WTC11 (cell line): ENCODE results near the gene PLXNA2. TPM values are rescaled to one million over a fixed set of nuclear protein-coding genes. Genes with fewer than 3 reads are reported as not detected.

Experiments
- ATAC-seq: fragments of 200-7000 bp; cut with Tn5 transposase; 2 replicates; pipeline ENCODE4 v1.10.0; 2021; ENCODE audit warnings: mild to moderate bottlenecking, moderate library complexity
- CTCF ChIA-PET: fragments of 300-600 bp; sonication (Branson Sonifier 250); formaldehyde crosslinking; loops from one replicate; lab custom pipeline; 2021; ENCODE audit warnings: antibody characterized with exemption; lab: Charles Lee
- POLR2A ChIA-PET: fragments of 350-600 bp; sonication (Branson Sonifier 250); formaldehyde crosslinking; loops from one replicate; lab custom pipeline; 2021; ENCODE audit warnings: antibody characterized with exemption; lab: Charles Lee
- DNase-seq: peaks from one replicate; pipeline ENCODE4 v3.0.0; 2021; ENCODE audit warnings: low spot score
- H3K27ac Mint-ChIP-seq: 2 replicates; pipeline ENCODE4 v1.8.0; 2021; ENCODE audit warnings: mixed read lengths
- H3K27me3 Mint-ChIP-seq: 2 replicates; pipeline ENCODE4 v1.8.0; 2021; ENCODE audit warnings: low read depth, mild to moderate bottlenecking, moderate library complexity, mixed read lengths
- H3K36me3 Mint-ChIP-seq: 2 replicates; pipeline ENCODE4 v1.8.0; 2021; ENCODE audit warnings: mixed read lengths
- H3K4me1 Mint-ChIP-seq: 2 replicates; pipeline ENCODE4 v1.8.0; 2022; ENCODE audit warnings: mixed read lengths
- H3K4me3 Mint-ChIP-seq: 2 replicates; pipeline ENCODE4 v1.8.0; 2021; ENCODE audit warnings: mild to moderate bottlenecking, moderate library complexity, mixed read lengths
- H3K9me3 Mint-ChIP-seq: 2 replicates; pipeline ENCODE4 v1.8.0; 2021; ENCODE audit warnings: mixed read lengths
- ESRRA ChIP-seq: sonication (generic); formaldehyde crosslinking; IDR thresholded peaks from 2 replicates; pipeline ENCODE4 v1.8.1; 2022; ENCODE audit warnings: mild to moderate bottlenecking, missing genetic modification reagents, borderline replicate concordance
- FOXJ3 ChIP-seq: sonication (generic); formaldehyde crosslinking; IDR thresholded peaks from 2 replicates; pipeline ENCODE4 v1.9.0; 2021; ENCODE audit warnings: missing genetic modification reagents, mild to moderate bottlenecking, borderline replicate concordance
- FOXP1 ChIP-seq: sonication (generic); formaldehyde crosslinking; IDR thresholded peaks from 2 replicates; pipeline ENCODE4 v1.8.0; 2022; ENCODE audit warnings: missing genetic modification reagents, mild to moderate bottlenecking, moderate library complexity, borderline replicate concordance
- GABPB1 ChIP-seq: sonication (generic); formaldehyde crosslinking; IDR thresholded peaks from 2 replicates; pipeline ENCODE4 v1.8.1; 2023; ENCODE audit warnings: mild to moderate bottlenecking, missing genetic modification reagents
- JUN ChIP-seq: sonication (generic); formaldehyde crosslinking; IDR thresholded peaks from 2 replicates; pipeline ENCODE4 v1.8.0; 2023; ENCODE audit warnings: mild to moderate bottlenecking, missing genetic modification reagents
- KAT7 ChIP-seq: sonication (generic); formaldehyde crosslinking; IDR thresholded peaks from 2 replicates; pipeline ENCODE4 v1.8.1; 2023; ENCODE audit warnings: missing genetic modification reagents, mild to moderate bottlenecking, borderline replicate concordance
- RELA ChIP-seq: sonication (generic); formaldehyde crosslinking; IDR thresholded peaks from 2 replicates; pipeline ENCODE4 v1.8.1; 2022; ENCODE audit warnings: missing genetic modification reagents, mild to moderate bottlenecking, borderline replicate concordance
- SMAD3 ChIP-seq: sonication (generic); formaldehyde crosslinking; IDR thresholded peaks from 2 replicates; pipeline ENCODE4 v1.8.0; 2022; ENCODE audit warnings: missing genetic modification reagents, mild to moderate bottlenecking, borderline replicate concordance
- ZNF121 ChIP-seq: sonication (generic); formaldehyde crosslinking; IDR thresholded peaks from 2 replicates; pipeline ENCODE4 v1.8.0; 2023; ENCODE audit warnings: missing genetic modification reagents
- ZNF416 ChIP-seq: fragments of 250-450 bp; sonication (Bioruptor Pico); IDR thresholded peaks from 2 replicates; pipeline ENCODE4 v1.9.0; 2021; ENCODE audit warnings: mild to moderate bottlenecking, inconsistent platforms
- ZNF671 ChIP-seq: fragments of 250-450 bp; sonication (Bioruptor Pico); IDR thresholded peaks from 2 replicates; pipeline ENCODE4 v1.8.0; 2021; ENCODE audit warnings: mild to moderate bottlenecking
- total RNA-seq: library from RNA; stranded (reverse); gene quantifications from 3 replicates; pipeline ENCODE4 v1.2.3, GENCODE V29; 2021
- TF ChIP-seq, protein P1 (sequence below): sonication (generic); formaldehyde crosslinking; conservative IDR thresholded peaks from 2 replicates; pipeline ENCODE4 v1.8.1; 2023; ENCODE audit warnings: mild to moderate bottlenecking, low read depth, missing genetic modification reagents, moderate library complexity
- TF ChIP-seq, protein P2 (sequence below): sonication (generic); formaldehyde crosslinking; IDR thresholded peaks from 2 replicates; pipeline ENCODE4 v1.8.0; 2022; ENCODE audit warnings: mild to moderate bottlenecking, missing genetic modification reagents
- TF ChIP-seq, protein P3 (sequence below): sonication (generic); formaldehyde crosslinking; IDR thresholded peaks from 2 replicates; pipeline ENCODE4 v1.8.0; 2023; ENCODE audit warnings: missing genetic modification reagents, mild to moderate bottlenecking, borderline replicate concordance
- TF ChIP-seq, protein P4 (sequence below): sonication (generic); formaldehyde crosslinking; IDR thresholded peaks from 2 replicates; pipeline ENCODE4 v1.8.1; 2023; ENCODE audit warnings: mild to moderate bottlenecking, missing genetic modification reagents
- TF ChIP-seq, protein P5 (sequence below): fragments of 250-450 bp; sonication (Bioruptor Pico); IDR thresholded peaks from 2 replicates; pipeline ENCODE4 v2.1.2; 2022; ENCODE audit warnings: mild to moderate bottlenecking, moderate library complexity
- TF ChIP-seq, protein P6 (sequence below): fragments of 250-450 bp; sonication (Bioruptor Pico); IDR thresholded peaks from 2 replicates; pipeline ENCODE4 v1.9.0; 2021; ENCODE audit warnings: mild to moderate bottlenecking

Gene PLXNA2
- total RNA-seq, 1 experiment from 2014 or later = 4.2 TPM

DNA sequence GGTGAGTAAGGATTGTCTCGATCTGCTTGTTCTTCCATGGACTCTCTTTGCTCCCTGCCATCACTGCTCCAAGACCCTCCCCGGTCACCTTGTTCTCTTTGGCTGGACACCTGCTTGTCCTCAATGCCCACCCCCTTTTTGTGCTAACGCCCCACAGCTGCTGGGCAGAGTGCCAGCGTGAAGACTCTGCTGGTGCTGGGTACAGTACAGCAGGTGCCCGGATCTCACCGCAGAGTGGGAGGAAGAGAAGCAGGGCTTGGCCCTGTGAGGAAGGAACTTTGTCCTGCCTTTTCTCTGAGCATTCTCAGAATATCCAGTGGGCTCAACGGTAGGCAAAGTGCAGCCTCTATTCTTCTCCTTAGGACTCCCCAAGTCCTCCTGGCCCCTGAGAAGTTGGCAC is 90.1 kb downstream of the PLXNA2 start:
- Mint-ChIP-seq H3K4me3 (no peak overlapping the region), H3K36me3 (no peaks in the 10 kb centered on the region), H3K27me3 (no peaks in the 10 kb centered on the region), H3K4me1 (peaks cover 18% of the 10 kb centered on the region), H3K27ac (no peak overlapping the region), H3K9me3 (no peaks in the 10 kb centered on the region)
- CTCF ChIA-PET = interaction anchor here (1.2 kb wide), 1 partner anchor 85 kb away, joined by 3 read pairs; no protein-coding TSS in a partner anchor
- TF ChIP-seq FOXJ3 (CRISPR knock-in tag) (no peak), RELA (CRISPR knock-in tag) (no peak), GABPB1 (CRISPR knock-in tag) (no peak), ZNF671 (CRISPR knock-in tag) (no peak), ESRRA (CRISPR knock-in tag) (no peak), ZNF121 (CRISPR knock-in tag) (no peak), FOXP1 (CRISPR knock-in tag) (no peak), KAT7 (CRISPR knock-in tag) (no peak), JUN (CRISPR knock-in tag) (no peak), ZNF416 (no peak), SMAD3 (no peak)
- TF ChIP-seq, protein P1, sequence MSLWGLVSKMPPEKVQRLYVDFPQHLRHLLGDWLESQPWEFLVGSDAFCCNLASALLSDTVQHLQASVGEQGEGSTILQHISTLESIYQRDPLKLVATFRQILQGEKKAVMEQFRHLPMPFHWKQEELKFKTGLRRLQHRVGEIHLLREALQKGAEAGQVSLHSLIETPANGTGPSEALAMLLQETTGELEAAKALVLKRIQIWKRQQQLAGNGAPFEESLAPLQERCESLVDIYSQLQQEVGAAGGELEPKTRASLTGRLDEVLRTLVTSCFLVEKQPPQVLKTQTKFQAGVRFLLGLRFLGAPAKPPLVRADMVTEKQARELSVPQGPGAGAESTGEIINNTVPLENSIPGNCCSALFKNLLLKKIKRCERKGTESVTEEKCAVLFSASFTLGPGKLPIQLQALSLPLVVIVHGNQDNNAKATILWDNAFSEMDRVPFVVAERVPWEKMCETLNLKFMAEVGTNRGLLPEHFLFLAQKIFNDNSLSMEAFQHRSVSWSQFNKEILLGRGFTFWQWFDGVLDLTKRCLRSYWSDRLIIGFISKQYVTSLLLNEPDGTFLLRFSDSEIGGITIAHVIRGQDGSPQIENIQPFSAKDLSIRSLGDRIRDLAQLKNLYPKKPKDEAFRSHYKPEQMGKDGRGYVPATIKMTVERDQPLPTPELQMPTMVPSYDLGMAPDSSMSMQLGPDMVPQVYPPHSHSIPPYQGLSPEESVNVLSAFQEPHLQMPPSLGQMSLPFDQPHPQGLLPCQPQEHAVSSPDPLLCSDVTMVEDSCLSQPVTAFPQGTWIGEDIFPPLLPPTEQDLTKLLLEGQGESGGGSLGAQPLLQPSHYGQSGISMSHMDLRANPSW = no peak
- TF ChIP-seq, protein P2, sequence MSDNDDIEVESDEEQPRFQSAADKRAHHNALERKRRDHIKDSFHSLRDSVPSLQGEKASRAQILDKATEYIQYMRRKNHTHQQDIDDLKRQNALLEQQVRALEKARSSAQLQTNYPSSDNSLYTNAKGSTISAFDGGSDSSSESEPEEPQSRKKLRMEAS (CRISPR knock-in tag) = no peak
- TF ChIP-seq, protein P3, sequence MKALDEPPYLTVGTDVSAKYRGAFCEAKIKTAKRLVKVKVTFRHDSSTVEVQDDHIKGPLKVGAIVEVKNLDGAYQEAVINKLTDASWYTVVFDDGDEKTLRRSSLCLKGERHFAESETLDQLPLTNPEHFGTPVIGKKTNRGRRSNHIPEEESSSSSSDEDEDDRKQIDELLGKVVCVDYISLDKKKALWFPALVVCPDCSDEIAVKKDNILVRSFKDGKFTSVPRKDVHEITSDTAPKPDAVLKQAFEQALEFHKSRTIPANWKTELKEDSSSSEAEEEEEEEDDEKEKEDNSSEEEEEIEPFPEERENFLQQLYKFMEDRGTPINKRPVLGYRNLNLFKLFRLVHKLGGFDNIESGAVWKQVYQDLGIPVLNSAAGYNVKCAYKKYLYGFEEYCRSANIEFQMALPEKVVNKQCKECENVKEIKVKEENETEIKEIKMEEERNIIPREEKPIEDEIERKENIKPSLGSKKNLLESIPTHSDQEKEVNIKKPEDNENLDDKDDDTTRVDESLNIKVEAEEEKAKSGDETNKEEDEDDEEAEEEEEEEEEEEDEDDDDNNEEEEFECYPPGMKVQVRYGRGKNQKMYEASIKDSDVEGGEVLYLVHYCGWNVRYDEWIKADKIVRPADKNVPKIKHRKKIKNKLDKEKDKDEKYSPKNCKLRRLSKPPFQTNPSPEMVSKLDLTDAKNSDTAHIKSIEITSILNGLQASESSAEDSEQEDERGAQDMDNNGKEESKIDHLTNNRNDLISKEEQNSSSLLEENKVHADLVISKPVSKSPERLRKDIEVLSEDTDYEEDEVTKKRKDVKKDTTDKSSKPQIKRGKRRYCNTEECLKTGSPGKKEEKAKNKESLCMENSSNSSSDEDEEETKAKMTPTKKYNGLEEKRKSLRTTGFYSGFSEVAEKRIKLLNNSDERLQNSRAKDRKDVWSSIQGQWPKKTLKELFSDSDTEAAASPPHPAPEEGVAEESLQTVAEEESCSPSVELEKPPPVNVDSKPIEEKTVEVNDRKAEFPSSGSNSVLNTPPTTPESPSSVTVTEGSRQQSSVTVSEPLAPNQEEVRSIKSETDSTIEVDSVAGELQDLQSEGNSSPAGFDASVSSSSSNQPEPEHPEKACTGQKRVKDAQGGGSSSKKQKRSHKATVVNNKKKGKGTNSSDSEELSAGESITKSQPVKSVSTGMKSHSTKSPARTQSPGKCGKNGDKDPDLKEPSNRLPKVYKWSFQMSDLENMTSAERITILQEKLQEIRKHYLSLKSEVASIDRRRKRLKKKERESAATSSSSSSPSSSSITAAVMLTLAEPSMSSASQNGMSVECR (CRISPR knock-in tag) = no peak
- TF ChIP-seq, protein P4, sequence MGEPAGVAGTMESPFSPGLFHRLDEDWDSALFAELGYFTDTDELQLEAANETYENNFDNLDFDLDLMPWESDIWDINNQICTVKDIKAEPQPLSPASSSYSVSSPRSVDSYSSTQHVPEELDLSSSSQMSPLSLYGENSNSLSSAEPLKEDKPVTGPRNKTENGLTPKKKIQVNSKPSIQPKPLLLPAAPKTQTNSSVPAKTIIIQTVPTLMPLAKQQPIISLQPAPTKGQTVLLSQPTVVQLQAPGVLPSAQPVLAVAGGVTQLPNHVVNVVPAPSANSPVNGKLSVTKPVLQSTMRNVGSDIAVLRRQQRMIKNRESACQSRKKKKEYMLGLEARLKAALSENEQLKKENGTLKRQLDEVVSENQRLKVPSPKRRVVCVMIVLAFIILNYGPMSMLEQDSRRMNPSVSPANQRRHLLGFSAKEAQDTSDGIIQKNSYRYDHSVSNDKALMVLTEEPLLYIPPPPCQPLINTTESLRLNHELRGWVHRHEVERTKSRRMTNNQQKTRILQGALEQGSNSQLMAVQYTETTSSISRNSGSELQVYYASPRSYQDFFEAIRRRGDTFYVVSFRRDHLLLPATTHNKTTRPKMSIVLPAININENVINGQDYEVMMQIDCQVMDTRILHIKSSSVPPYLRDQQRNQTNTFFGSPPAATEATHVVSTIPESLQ (CRISPR knock-in tag) = no peak
- TF ChIP-seq, protein P5, sequence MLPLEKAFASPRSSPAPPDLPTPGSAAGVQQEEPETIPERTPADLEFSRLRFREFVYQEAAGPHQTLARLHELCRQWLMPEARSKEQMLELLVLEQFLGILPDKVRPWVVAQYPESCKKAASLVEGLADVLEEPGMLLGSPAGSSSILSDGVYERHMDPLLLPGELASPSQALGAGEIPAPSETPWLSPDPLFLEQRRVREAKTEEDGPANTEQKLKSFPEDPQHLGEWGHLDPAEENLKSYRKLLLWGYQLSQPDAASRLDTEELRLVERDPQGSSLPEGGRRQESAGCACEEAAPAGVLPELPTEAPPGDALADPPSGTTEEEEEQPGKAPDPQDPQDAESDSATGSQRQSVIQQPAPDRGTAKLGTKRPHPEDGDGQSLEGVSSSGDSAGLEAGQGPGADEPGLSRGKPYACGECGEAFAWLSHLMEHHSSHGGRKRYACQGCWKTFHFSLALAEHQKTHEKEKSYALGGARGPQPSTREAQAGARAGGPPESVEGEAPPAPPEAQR = no peak
- TF ChIP-seq, protein P6, sequence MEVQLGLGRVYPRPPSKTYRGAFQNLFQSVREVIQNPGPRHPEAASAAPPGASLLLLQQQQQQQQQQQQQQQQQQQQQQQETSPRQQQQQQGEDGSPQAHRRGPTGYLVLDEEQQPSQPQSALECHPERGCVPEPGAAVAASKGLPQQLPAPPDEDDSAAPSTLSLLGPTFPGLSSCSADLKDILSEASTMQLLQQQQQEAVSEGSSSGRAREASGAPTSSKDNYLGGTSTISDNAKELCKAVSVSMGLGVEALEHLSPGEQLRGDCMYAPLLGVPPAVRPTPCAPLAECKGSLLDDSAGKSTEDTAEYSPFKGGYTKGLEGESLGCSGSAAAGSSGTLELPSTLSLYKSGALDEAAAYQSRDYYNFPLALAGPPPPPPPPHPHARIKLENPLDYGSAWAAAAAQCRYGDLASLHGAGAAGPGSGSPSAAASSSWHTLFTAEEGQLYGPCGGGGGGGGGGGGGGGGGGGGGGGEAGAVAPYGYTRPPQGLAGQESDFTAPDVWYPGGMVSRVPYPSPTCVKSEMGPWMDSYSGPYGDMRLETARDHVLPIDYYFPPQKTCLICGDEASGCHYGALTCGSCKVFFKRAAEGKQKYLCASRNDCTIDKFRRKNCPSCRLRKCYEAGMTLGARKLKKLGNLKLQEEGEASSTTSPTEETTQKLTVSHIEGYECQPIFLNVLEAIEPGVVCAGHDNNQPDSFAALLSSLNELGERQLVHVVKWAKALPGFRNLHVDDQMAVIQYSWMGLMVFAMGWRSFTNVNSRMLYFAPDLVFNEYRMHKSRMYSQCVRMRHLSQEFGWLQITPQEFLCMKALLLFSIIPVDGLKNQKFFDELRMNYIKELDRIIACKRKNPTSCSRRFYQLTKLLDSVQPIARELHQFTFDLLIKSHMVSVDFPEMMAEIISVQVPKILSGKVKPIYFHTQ (CRISPR knock-in tag) = no peak
- DNase-seq = no peak
- ATAC-seq = no peak
- POLR2A ChIA-PET = no interaction called here
